Measurements from ENCODE around the gene HRH2.

HRH2 gene

DNA sequence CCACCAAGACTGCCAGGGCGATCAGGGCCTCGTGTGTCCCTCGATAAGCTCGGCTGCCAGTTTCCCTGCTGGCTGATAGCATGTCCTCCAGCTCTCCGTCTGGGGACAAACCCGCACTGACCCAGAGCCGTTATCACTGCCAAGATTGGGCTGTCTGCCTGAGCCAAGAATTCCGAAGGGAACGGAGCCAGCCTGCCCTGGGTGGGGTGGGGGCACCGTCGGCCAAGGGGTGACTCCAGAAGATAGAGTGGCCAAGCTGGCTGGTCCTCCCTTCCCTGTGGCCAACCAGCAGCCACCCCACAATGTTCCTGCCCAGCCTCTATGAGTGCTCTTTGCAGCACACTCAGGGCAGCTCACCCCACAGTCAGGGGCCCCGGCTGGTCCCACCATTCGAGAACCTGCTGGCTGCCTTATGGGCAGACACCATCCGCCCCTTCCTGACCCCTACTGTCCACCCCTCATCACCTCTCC lies 29.4 kb downstream of the HRH2 start:
- TF ChIP-seq TAF1 (IDR thresholded peaks at IDR 0.05; ENCODE audit: low read depth, low read length): no peak
- no peak for TF ChIP-seq POLR2AphosphoS5 (IDR thresholded peaks at IDR 0.05; ENCODE audit: low read depth, low read length)
- TF ChIP-seq SPI1 (IDR thresholded peaks at IDR 0.05; ENCODE audit: low read depth, low read length): no peak
- no peak for TF ChIP-seq PAX5 (IDR thresholded peaks at IDR 0.05; ENCODE audit: insufficient read depth, low read length, severe bottlenecking)
- no peak for TF ChIP-seq POLR2A (IDR thresholded peaks at IDR 0.05; ENCODE audit: low read depth, low read length)
- no peak for TF ChIP-seq POU2F2 (IDR thresholded peaks at IDR 0.05; ENCODE audit: low read depth, low read length)
- FAIRE-seq (no peak), DNase-seq (ENCODE audit: insufficient read length, low spot score) (no peak)

GRCh38 chr5:175688352-175689146 lies 30.7 kb downstream of the HRH2 start:
- DNase-seq (ENCODE audit: insufficient read length, low spot score): no peak
- no peak for FAIRE-seq
- TF ChIP-seq SPI1 (IDR thresholded peaks at IDR 0.05; ENCODE audit: low read depth, low read length) (no peak), POLR2A (IDR thresholded peaks at IDR 0.05; ENCODE audit: low read depth, low read length) (no peak), PAX5 (IDR thresholded peaks at IDR 0.05; ENCODE audit: insufficient read depth, low read length, severe bottlenecking) (no peak), TAF1 (IDR thresholded peaks at IDR 0.05; ENCODE audit: low read depth, low read length) (no peak), POLR2AphosphoS5 (IDR thresholded peaks at IDR 0.05; ENCODE audit: low read depth, low read length) (no peak), POU2F2 (IDR thresholded peaks at IDR 0.05; ENCODE audit: low read depth, low read length) (no peak)

DNA sequence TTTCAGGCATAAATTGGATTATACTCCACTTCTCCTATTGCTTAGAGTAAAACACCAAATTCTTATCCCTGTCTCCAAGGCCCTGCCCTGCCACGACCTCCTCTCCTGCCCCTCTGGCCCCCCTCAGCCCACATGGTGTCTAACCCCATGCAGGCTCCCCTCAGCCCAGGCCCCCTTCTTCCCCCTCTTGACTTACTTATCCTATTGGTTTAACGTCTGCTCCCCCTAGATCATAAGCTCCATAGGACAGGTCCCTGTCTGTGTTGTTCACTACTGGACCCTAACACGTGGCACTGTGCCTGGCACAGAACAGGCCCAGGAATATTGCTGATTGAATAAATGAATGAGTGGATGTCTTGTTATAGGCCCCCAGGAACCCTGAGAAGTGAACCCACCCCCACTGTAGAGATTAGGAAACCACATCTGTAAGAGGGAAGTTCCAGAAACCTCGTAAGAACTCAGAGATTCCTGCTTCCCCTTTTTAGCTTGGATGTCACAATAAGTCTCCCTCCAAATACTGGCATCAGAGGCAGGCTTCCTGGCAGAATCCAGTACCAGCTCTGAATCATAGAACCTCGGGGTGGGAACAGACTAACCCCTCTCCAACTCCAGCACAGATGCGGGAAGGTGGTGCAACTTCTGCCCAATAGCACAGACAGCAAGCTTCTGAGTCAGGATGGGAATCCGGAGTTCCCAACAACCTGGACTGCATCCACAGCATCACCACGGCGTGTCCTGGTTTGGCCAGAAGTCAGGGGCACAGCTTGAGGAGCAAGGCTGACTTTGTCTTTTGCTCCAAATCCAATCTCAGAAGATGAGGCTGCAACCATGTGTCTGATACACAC lies 31.5 kb downstream of the HRH2 start:
- TF ChIP-seq POLR2AphosphoS5 (IDR thresholded peaks at IDR 0.05; ENCODE audit: low read depth, low read length) (no peak), SPI1 (IDR thresholded peaks at IDR 0.05; ENCODE audit: low read depth, low read length) (peak; percentile 53)
- no peak for DNase-seq (ENCODE audit: insufficient read length, low spot score)
- FAIRE-seq: no peak

DNA sequence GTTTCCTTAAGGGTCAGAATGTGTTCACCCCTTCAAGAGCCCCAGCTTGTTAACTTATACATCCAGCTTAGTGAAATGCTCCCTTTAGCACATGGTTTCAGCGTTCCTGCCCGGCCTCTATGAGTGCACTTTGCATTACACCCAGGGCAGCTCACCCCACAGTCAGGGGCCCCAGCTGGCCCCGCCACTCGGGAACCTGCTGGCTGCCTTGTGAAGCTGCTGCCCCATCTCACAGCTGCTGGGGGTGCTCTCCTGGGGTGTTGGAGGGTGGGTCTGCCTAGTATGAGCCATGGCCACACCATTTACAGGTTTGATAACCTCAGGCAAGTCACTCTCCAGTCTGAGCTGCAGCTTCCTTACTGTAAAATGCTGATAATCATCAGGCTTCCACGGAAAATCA lies 32.2 kb downstream of the HRH2 start:
- DNase-seq (ENCODE audit: insufficient read length, low spot score) (no peak), FAIRE-seq (no peak)
- no peak for TF ChIP-seq SPI1 (IDR thresholded peaks at IDR 0.05; ENCODE audit: low read depth, low read length)
- TF ChIP-seq POU2F2 (IDR thresholded peaks at IDR 0.05; ENCODE audit: low read depth, low read length): no peak
- TF ChIP-seq PAX5 (IDR thresholded peaks at IDR 0.05; ENCODE audit: insufficient read depth, low read length, severe bottlenecking): no peak
- TF ChIP-seq POLR2A (IDR thresholded peaks at IDR 0.05; ENCODE audit: low read depth, low read length): no peak
- no peak for TF ChIP-seq POLR2AphosphoS5 (IDR thresholded peaks at IDR 0.05; ENCODE audit: low read depth, low read length)
- TF ChIP-seq TAF1 (IDR thresholded peaks at IDR 0.05; ENCODE audit: low read depth, low read length): no peak

- TF ChIP-seq PAX5 (IDR thresholded peaks at IDR 0.05; ENCODE audit: insufficient read depth, low read length, severe bottlenecking) (no peak), TAF1 (IDR thresholded peaks at IDR 0.05; ENCODE audit: low read depth, low read length) (no peak), SPI1 (IDR thresholded peaks at IDR 0.05; ENCODE audit: low read depth, low read length) (no peak), POLR2A (IDR thresholded peaks at IDR 0.05; ENCODE audit: low read depth, low read length) (no peak), POU2F2 (IDR thresholded peaks at IDR 0.05; ENCODE audit: low read depth, low read length) (no peak), POLR2AphosphoS5 (IDR thresholded peaks at IDR 0.05; ENCODE audit: low read depth, low read length) (no peak)
- FAIRE-seq (no peak), DNase-seq (ENCODE audit: insufficient read length, low spot score) (no peak)
These were observed 32.7 kb downstream of the HRH2 start for GRCh38 chr5:175690586-175690985.

DNA sequence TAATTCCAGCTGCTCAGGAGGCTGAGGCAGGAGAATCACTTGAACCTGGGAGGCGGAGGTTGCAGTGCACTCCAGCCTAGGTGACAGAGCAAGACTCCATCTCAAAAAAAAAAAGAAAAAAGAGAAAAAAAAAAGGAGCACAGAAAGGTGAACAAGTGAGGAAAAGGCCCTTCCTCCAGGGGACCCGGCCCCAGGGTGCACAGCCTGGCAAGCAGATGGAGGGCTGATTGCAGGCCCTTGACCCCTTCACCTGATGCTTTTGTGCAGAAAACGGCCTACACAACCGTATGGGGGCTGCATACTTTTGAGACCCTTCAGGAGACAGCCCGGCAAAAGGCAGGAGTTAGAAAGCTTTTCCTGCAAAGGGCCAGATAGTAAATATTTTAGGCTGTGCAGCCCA lies 33.9 kb downstream of the HRH2 start:
- DNase-seq (ENCODE audit: insufficient read length, low spot score) (no peak), FAIRE-seq (no peak)
- TF ChIP-seq POU2F2 (IDR thresholded peaks at IDR 0.05; ENCODE audit: low read depth, low read length) (no peak), POLR2AphosphoS5 (IDR thresholded peaks at IDR 0.05; ENCODE audit: low read depth, low read length) (no peak), SPI1 (IDR thresholded peaks at IDR 0.05; ENCODE audit: low read depth, low read length) (no peak), TAF1 (IDR thresholded peaks at IDR 0.05; ENCODE audit: low read depth, low read length) (no peak), POLR2A (IDR thresholded peaks at IDR 0.05; ENCODE audit: low read depth, low read length) (no peak), PAX5 (IDR thresholded peaks at IDR 0.05; ENCODE audit: insufficient read depth, low read length, severe bottlenecking) (no peak)

DNA sequence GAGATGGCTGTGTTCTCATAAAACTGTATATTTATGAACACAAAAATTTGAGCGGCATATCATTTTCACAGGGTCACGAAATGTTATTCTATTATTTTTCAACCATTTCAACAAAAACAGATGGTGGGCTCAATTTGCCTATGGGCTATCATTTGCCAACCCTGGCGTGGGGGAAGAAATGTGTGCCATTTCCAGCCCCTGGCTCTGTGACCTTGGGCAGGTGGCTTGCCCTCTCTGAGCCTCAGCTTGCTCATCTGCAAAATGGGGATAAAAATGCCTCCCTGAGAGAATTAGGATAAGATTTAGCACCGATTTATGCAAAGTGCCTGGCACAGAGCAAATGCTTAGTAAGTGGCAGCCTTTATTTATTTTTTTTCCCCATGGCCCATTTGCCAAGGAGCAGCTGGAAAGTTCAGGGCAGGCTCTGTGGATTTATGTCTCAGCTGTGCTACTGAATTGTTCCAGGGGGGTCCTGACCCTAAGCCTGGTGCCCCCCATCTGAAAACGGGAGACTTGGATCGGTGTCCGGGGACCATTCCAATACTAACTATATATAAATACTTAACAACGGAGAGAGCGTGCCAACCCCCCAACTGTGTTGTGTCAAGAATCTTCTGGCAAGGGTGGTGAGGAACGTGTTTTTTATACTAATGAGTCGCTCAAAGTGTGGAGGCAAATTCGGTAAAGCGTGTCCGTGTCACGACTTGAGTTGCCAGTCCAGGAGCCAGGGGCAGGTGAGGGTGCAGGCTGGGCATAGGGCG lies 34.5 kb downstream of the HRH2 start:
- no peak for DNase-seq (ENCODE audit: insufficient read length, low spot score)
- no peak for FAIRE-seq
- no peak for TF ChIP-seq POLR2AphosphoS5 (IDR thresholded peaks at IDR 0.05; ENCODE audit: low read depth, low read length)
- no peak for TF ChIP-seq POU2F2 (IDR thresholded peaks at IDR 0.05; ENCODE audit: low read depth, low read length)
- TF ChIP-seq TAF1 (IDR thresholded peaks at IDR 0.05; ENCODE audit: low read depth, low read length): no peak
- TF ChIP-seq SPI1 (IDR thresholded peaks at IDR 0.05; ENCODE audit: low read depth, low read length): no peak
- TF ChIP-seq POLR2A (IDR thresholded peaks at IDR 0.05; ENCODE audit: low read depth, low read length): no peak
- no peak for TF ChIP-seq PAX5 (IDR thresholded peaks at IDR 0.05; ENCODE audit: insufficient read depth, low read length, severe bottlenecking)

DNA sequence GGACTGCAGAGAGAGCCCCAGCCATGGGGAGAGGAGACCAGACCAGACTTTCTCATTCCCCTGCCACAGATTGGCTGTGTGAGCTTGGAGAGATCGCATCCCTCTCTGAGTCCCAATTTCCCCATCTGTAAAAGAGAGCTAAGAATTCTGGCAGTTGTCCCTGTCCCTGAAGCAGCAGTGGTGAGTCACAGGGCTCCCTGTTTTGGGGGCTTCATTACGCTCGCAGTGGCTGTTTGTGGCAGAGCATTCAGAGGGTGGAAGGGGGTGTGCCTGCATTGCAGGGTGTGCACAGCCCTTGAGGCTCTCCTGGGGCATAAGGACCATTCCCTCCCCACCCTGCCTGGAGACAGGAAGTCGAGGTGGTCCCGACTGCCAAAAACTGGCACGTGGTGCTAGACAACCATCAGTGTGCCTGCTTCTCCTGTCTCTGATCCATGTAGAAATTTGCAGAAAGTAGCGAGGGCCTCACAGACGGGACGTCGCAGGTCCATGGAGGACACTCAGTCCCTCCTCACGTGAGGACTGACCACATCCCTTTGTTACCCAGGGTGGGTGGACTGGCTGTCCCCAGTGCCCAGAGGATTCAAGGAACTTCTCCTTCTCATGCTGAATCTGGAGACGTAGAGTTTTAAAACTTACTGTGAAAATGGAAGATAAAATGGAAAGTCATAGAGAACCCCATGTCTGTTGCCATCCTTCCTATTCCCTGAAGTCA lies 35.3 kb downstream of the HRH2 start:
- no peak for DNase-seq (ENCODE audit: insufficient read length, low spot score)
- no peak for FAIRE-seq
- TF ChIP-seq PAX5 (IDR thresholded peaks at IDR 0.05; ENCODE audit: insufficient read depth, low read length, severe bottlenecking) (no peak), SPI1 (IDR thresholded peaks at IDR 0.05; ENCODE audit: low read depth, low read length) (no peak), TAF1 (IDR thresholded peaks at IDR 0.05; ENCODE audit: low read depth, low read length) (no peak), POU2F2 (IDR thresholded peaks at IDR 0.05; ENCODE audit: low read depth, low read length) (no peak), POLR2AphosphoS5 (IDR thresholded peaks at IDR 0.05; ENCODE audit: low read depth, low read length) (no peak), POLR2A (IDR thresholded peaks at IDR 0.05; ENCODE audit: low read depth, low read length) (no peak)
